CD1c-positive myeloid dendritic cell (primary cell): ENCODE measurements around the gene SMCP.

Source experiments
- DNase-seq: peaks from one replicate; pipeline ENCODE4 v3.0.0-alpha.2; 2016; ENCODE audit errors: extremely low spot score

SMCP gene

DNA sequence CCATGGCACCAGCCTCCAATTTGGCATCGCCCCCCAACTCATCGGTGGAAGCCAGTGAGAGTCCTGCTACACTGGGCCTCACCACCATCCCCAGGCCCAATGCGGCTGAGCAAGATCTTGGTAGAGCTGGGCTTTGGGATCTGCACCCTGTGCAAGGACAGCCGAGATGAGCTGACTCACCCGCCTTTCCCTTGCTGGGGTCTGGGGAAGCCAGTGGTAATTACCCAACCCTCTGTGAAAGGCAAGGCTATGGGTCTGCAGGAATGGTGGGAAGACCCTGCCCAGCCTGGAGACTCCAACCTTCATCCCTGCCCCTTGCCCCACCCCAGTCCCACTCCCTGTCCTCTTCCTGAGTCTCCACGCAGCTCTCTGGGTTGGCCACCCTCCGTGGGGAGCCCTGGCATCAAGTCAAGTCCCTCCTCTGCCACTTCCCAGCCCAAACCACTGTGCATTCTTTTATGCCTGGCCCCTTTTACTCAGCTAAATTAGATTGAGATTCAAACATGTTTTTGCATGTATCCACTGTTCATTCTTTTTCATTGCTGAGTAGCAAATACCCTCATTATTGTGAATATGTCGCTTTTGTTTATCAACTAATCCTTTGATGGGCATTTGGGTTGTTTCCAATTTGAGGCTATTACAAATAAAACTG, 8.8 kb downstream of the SMCP start:
- no peak for DNase-seq

DNA sequence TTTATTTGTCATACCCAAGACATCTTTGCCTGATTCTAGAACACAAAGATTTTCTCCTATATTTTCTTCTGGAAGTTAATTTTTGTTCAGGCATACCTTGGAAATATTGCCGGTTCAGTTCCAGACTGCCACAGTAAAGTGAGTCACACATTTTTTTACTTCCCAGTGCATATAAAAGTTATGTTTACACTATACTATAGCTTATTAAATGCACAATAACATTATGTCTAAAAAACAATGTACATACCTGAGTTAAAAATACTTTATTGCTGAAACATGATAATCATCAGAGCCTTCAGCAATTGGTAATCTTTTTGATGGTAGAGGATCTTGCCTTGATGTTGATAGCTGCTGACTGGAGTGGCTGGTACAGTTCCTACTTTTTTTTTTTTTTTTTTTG, 10.0 kb downstream of the SMCP start:
- no peak for DNase-seq

DNA sequence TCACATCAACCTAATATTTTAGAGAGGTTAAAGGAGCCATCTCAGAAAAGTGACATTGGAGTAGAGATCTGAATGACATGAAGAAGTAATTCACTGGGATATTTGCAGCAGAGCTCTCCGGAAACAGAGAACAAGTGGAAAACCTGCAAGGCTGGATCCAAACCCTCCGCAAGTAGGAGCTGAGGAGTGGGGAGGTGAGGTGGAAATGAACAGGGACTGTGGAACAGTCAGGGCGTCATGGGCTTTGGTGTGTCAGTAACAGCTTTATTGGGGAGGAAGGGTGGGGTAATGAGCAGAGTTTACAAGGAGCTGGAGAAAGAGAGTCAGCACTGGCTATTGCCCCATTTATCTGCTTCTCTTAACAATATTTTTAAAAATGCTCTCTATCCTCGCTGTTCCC, 20.9 kb downstream of the SMCP start:
- DNase-seq: no peak

DNA sequence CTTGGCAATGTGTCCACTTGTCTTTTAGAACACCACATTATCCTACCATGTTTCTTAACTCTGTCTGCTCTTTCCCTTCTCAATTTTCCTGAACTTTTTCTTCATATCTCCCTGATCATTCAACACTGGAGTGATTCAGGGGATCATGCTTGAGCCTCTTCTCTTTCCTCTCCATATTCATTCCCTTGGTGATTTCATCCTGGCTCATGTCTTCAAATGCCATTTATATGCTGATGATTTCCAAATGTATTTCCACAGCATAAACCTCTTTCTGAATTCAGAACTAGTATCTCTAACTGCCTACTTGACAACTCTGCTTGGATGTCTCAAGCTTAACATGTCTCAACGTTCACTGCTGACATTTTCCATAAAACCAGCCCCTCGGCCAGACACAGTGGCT, 21.8 kb downstream of the SMCP start:
- no peak for DNase-seq

DNA sequence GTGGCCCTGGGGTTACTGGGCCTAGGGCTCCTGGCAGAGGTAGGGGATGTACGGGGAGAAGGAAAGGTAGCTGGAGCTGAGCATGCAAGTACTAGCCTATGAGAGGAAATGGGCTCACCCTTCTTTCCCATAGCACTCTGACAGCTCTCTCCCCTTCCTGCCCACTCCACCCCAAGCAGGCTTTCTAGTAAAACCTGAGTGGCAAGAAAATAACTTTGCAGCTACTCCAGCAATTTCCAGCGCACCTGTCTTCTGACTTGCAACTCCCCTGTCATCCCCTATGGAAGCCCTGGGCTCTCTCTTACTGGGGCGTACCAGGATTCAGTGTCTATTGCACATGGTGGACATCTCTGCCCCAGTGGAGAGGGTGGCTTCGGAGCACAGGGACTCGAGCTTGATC, 23.5 kb downstream of the SMCP start:
- DNase-seq: no peak

DNA sequence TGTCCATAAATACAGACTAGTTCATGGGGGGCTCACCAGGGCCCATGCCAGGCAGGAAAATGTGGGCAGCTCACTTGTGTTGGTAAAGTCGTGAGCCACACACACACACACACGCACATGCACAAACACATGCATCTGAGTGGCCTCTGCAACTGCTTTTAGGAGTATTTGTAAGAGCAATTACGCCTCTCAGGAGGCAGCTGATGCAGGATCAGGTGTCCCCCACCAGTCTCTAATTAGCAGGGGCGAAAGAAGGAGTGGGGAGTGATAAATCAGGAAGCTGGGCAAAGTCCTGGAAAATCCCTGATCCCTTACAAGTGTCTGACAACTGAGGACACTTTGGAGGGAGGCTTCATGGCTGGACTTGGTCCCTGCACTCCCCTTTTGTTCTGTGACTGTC, 24.5 kb downstream of the SMCP start:
- DNase-seq: no peak

DNA sequence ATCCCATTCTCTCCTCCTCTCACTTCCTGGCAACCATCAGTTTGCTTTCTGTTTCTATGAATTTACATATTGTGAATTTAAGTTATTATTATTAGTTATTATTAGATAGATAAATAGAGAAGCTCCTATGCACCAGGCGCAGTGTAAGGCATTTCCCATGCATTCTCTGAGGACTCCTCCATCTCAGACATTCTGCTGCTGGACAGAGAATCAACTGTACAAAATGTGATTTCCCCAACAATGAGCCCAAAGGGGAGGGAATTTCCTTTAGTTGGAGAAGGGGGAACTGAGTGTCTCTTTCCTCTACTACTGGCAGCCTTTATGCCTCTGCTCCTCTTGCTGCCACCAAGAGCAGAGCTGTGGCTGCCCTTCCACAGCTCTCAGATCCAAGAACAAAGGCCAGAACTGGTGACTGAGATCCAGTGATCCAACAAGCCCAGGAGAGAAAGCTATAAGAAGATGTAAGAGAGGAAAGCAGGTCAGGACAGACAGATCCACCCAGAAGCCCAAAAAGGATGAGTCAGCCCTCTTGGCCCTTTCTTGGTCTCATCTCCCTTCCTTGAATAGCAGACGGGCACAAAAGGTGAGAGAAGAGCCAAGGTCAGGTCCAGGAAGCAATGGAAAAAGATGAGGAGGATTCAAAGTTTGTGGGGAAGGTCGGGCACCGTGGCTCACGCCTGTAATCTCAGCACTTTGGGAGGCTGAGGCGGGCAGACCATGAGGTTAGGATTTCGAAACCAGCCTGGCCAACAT, 26.7 kb downstream of the SMCP start:
- no peak for DNase-seq

DNA sequence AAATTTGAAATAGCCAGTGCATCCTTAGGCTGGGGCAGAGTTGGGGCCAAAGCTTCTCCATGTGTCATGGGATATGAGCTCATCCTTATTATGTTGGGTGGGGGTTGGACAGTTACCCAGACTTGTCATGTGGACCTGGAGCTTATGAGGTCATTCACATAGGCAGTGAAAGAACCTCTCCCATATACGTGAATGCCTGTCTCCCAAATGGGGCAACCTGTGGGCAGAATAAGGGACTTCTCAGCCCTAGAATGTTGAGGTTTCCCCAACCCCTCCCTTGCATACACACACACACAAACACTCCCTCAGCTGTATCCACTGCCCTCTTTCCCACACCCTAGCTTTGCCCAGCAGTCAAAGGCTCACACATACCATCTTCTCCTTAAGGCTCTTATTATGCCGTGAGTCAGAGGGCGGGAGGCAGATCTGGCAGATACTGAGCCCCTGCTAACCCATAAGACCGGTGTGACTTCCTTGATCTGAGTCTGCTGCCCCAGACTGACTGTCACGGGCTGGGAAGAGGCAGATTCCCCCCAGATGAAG, 28.0 kb downstream of the SMCP start:
- no peak for DNase-seq

DNA sequence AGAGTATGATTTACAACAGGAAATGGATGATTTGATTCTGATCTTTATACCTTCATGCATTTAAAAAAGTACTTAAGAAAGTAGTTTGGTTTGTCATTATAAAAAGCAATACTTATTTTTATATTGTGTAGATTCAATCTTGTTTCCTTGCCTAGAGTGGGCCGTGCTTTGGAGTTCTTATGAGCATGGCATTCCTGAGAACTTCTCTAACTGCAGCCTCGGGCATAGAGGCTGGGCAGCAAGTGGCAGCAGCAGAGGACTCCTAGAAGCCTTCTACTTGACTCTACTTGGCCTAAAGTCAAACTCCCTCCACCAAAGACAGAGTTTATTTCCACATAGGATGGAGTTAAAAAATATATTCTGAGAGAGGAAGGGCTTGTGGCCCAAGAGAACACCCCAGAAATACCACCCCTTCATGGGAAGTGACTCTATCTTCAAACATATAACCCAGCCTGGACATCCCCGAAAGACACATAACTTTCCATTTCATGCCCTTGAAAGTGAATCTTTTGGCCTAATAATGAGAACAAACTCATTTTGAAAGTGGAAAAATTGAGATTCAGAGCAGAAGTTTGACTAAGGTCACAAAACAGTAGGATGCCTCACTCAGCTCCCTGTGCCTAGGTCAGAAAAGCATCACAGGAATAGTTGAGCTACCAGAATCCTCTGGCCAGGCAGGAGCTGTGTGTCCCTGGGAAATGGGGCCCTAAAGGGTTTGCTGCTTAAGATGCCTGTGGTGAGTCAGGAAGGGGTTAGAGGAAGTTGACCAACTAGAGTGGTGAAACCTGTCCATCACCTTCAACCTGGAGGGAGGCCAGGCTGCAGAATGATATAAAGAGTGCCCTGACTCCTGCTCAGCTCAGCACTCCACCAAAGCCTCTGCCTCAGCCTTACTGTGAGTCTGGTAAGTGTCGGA, 29.8 kb downstream of the SMCP start, which contains the start of gene IVL:
TSS of gene IVL (plus strand) at position 861 of the 916 bp plus-strand sequence. CDS start 1,252 bp downstream, outside the sequence.
- DNase-seq: no peak

DNA sequence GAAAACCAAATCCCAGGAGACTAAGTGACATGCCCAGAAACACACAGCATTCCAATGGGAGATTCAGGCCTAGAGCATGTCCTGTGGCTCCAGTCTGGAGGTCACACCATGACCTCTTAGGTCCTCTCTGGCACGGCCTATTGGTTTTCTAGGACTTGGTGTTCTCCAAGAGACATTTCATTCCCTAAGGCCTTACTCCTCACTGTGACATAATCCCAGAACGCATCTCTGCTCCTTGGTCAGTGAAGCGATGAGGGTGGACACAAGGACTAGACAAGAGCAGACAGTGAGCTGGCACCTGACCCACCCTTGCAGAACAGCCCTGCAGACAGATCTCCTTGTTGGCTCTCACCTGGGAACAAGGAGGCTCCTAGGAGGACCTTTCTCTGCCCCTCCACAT, 31.1 kb downstream of the SMCP start:
- no peak for DNase-seq

DNA sequence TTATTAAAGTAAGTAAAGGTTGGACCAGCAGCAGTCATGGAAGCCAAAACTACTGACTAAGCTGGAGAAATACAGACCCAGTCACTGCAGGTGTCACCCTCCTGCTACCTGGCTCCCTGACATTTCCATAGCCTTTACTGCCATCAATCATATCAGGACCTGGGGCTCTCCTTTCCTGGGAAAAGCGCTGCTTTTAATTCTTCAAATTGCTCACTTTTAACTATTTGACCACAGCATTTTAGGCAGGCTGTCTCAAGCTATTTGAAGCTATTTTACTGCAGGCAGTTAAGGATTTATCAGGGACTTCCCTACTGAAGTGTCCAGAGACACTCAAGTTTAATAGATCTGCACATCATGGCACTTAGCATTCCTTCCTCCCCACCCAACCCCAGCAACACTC, 34.3 kb downstream of the SMCP start:
- no peak for DNase-seq

DNA sequence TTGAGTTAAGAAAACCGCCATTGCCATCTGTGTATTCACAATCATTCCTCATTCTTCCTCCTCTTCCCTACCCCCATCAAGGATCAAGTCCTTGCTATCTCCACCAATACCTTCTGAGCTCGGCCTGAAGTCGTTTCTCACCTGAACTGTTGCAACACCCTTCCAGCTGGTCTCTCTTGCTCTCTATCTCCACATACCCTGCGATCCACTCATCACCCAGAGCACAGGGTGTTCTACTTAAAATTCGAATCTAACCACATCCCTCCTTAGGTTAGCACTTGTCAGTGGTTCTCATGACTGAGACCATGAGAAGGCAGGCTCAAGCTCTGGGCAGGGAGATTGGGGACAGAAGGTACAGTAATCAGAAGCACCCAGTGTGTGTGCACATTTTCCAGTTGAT, 34.8 kb downstream of the SMCP start:
- DNase-seq: no peak

DNA sequence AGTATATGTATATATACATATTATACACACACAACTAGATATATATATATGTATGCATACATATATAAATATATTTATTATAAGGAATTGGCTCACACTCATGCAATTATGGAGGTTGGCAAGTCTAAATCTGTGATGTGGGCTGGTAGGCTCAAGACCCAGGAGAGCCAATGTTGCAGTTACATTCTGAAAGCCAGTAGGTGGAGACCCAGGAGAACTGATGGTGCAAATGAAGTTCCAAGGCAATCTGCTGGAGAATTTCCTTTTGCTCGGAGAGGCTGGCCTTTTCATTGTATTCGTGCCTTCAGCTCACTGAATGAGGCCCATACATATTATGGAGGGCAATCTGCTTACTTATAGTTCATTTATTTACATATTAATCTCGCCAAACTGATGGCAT, 39.7 kb downstream of the SMCP start:
- DNase-seq: no peak

DNA sequence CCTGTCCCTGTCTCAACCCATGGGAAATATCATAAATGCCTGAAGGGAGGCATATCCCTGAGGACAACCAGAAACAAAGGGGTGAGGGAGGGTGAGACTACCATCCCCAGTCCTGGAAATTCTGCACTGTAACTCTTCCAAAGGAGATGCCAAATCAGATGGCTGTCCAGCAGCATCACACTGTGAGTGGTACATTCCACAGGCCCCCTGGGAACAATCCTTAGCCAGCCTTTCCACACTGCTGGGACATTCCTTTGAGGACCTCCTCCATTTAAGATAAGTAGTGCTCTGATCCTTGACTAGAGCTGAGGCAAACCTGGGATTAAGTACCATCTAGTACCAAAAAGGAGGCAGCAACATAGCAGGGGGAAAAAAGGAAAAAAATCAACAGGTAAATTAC, 40.9 kb downstream of the SMCP start:
- no peak for DNase-seq

DNA sequence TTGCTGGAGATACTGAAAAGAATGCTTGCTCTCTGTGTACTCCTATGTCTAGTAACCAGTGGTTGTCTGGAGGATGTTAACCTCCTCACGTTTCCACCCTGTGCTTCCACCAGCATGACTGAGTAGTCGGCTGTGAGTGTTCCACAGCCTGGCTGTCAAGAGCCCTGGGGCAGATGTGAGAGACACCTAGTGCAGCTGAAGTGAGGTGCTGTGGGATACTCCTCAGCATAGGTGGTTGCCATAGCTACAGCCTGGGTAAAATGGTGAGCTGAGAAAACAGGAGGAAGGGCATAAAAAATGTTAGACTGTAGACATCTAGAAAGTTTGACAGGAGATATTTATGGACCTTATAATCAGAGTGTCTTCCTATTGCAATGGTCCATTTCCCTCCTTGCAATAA, 46.1 kb downstream of the SMCP start:
- no peak for DNase-seq

DNA sequence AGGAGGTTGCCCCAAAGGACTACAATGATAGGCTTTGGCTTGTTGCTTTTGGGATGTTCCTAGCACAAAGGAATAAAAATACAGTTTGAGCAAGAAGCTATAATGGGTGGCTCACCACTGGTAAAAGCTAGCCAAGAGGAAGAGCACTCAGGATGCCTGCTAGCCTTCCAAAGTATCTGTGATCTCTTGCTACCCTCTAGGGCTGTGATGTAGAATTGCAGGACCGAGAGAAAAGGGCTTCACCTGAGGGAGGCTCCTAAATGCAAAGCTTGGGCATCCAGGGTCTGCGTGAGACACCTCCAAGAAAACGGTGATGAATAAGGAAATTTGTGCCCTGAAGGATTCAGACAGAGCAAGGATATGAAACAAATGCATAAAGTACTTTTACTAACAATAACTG, 48.0 kb downstream of the SMCP start:
- no peak for DNase-seq

DNA sequence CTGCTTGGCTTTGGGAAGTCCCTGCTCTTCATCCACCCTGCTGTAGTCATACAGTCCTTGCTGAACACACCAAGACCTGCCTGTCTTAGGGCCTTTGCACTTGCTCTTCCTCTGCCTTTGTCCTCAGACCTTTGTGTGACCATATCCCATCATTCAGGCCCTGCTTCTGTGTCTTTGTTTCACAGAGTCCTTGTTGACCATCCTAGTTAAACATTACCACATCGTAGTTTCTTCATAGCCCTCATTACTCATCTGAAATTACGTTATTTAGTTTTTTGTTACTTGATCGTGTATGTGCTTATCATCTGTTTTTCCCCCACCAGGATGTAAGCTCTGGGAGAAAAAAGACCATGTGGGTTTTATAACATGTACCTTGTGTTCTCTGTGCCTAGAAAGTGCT, 50.5 kb downstream of the SMCP start:
- no peak for DNase-seq

DNA sequence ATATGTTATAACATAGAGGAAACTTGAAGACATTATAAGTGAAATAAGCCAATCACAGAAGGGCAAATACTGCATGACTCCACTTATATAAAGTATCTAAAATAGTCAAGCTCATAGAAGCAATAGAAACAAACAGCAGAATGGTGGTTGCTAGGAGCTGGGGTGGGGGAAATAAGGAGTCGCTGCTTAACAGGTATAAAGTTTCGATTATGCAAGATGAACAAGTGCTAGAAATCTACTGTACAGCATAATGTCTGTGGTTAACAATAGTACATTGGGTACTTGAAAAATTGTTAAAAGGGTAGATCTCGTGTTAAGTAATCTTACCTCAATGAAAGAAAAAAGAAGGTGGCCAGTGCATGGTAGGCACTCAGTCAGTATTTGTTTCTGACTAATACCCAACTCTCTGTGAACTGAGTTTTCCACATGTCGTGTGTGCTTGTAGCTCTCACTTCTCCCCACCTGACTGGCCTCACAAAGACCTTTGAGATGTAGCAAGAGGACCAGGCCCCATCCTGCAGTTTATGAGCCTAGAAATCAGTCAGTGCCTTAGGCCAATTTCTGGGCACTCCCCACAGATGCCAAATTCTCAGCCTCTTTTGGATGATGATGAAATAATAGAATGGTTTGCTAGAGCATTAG, 54.2 kb downstream of the SMCP start:
- DNase-seq: no peak

DNA sequence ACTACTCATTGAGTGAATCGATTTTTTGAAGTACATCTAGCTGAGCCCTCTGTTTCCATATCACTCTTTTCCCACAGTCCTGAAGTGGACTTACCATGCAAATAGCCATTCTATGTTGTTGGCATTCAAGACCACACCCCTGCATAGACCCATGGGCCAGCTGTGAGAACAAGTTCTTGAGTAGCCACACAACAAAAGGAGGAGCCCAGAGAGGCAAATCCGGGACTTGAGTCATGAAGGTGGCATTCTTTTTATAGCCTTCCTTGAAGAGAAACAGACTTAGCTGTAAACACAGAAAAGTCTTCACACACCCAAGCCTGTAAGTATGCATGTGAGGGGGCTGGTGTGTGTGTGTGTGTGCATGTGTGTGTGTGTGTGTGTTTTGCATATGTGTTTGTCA, 55.1 kb downstream of the SMCP start:
- DNase-seq: no peak
